Stimulated activated naive CD8-positive, alpha-beta T cell treated with anti-CD3 and anti-CD28 coated beads, Interleukin-15, Interleukin-2, amounts not matched to agents 100 ng/mL and 50 ng/mL, for 24 hours (primary cell): Measurements from ENCODE around the gene RHOT1.

ENCODE experiments used
- H3K27ac Mint-ChIP-seq: one replicate; pipeline ENCODE4 v1.8.0; 2021; ENCODE audit warnings: mild to moderate bottlenecking, mixed read lengths
- H3K27me3 Mint-ChIP-seq: one replicate; pipeline ENCODE4 v1.8.0; 2021; ENCODE audit warnings: mixed read lengths
- H3K36me3 Mint-ChIP-seq: one replicate; pipeline ENCODE4 v1.8.0; 2021; ENCODE audit warnings: low read depth, mixed read lengths
- H3K4me1 Mint-ChIP-seq: one replicate; pipeline ENCODE4 v1.8.0; 2021; ENCODE audit warnings: low read depth, mixed read lengths
- H3K4me3 Mint-ChIP-seq: one replicate; pipeline ENCODE4 v1.8.0; 2021; ENCODE audit warnings: mild to moderate bottlenecking, mixed read lengths
- H3K9me3 Mint-ChIP-seq: one replicate; pipeline ENCODE4 v1.8.0; 2021; ENCODE audit warnings: mixed read lengths

Gene RHOT1

DNA sequence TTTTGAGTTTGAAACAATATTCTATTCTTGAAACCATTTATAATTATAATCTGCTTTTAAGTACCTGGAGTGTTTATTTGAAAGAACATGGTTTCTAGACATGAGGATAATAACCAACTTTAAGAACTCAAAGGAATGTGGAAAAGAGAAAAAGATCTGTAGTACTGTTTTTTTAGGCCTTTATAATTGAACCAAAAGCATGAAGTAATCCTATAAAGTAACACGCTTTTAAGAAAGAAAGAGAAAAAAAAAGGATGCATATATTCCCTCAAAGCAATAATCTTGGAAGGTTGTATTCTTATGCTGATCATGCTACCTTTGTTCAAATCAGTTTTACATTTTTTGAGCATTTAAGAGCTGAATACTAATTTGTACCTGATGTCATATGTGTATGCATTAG, 69.4 kb downstream of the RHOT1 start:
- peaks cover 56% of the 10 kb centered on the region for H3K36me3 Mint-ChIP-seq
- no peaks in the 10 kb centered on the region for H3K27me3 Mint-ChIP-seq
- H3K27ac Mint-ChIP-seq = no peak overlapping the region
- no peak overlapping the region for H3K4me3 Mint-ChIP-seq
- H3K4me1 Mint-ChIP-seq = peaks cover 7% of the 10 kb centered on the region
- H3K9me3 Mint-ChIP-seq = no peaks in the 10 kb centered on the region

- Mint-ChIP-seq H3K27ac (no peak overlapping the region), H3K9me3 (no peaks in the 10 kb centered on the region), H3K36me3 (peaks cover 27% of the 10 kb centered on the region), H3K4me1 (peaks cover 28% of the 10 kb centered on the region), H3K4me3 (no peak overlapping the region), H3K27me3 (no peaks in the 10 kb centered on the region)
Measured at GRCh38 chr17:32215696-32216095, 73.4 kb downstream of the RHOT1 start.

GRCh38 chr17:32222621-32223020, 80.3 kb downstream of the RHOT1 start:
- H3K36me3 Mint-ChIP-seq = peaks cover 20% of the 10 kb centered on the region
- H3K4me1 Mint-ChIP-seq = peaks cover 52% of the 10 kb centered on the region
- no peaks in the 10 kb centered on the region for H3K27me3 Mint-ChIP-seq
- H3K27ac Mint-ChIP-seq = no peak overlapping the region
- no peak overlapping the region for H3K4me3 Mint-ChIP-seq
- H3K9me3 Mint-ChIP-seq = no peaks in the 10 kb centered on the region

- peaks cover 20% of the 10 kb centered on the region for H3K36me3 Mint-ChIP-seq
- peaks cover 48% of the 10 kb centered on the region for H3K4me1 Mint-ChIP-seq
- no peaks in the 10 kb centered on the region for H3K27me3 Mint-ChIP-seq
- H3K9me3 Mint-ChIP-seq = no peaks in the 10 kb centered on the region
- H3K27ac Mint-ChIP-seq = peak overlapping the region; percentile 58
- H3K4me3 Mint-ChIP-seq = peak overlapping the region; percentile 17
Measured at GRCh38 chr17:32223703-32224102, 81.4 kb downstream of the RHOT1 start.

DNA sequence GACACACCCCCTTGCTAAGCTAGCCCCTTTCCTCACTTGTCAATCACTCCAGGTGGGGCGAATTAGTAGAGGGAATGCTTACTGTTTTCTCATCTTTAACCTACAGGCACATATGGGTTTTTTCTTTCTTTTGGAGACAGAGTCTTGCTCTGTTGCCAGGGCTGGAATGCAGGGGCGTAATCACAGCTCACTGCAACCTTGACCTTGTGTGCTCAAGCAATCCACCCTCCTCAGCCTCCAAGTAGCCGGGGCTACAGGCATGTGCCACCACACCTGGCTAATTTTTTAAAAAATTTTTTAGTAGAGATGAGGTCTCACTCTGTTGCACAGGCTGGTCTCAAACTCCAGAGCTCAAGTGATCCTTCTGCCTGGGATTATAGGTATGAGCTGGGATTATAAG, 84.6 kb downstream of the RHOT1 start:
- peaks cover 21% of the 10 kb centered on the region for H3K4me1 Mint-ChIP-seq
- peaks cover 20% of the 10 kb centered on the region for H3K36me3 Mint-ChIP-seq
- H3K27ac Mint-ChIP-seq = no peak overlapping the region
- no peaks in the 10 kb centered on the region for H3K27me3 Mint-ChIP-seq
- no peaks in the 10 kb centered on the region for H3K9me3 Mint-ChIP-seq
- H3K4me3 Mint-ChIP-seq = no peak overlapping the region

DNA sequence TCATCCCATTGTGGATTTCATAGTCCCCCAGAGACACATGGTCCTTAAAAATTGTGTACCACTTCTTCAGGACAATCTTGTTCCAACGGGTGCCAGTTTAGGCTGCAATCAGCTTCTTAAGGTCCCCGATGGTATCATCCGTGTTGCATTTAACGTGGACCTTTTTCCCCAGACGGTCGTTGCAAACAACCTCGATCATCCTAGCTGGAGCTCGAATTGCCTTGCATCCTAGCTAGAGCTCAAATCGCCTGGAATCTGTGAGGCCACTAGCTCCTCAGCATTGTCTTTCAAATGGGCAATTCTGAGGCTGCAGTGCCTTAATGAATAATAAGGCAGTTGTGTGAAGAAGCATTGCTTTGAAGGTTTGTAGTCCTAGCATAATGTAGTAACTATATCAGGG, 85.6 kb downstream of the RHOT1 start:
- Mint-ChIP-seq H3K27me3 (no peaks in the 10 kb centered on the region), H3K9me3 (no peaks in the 10 kb centered on the region), H3K36me3 (peaks cover 13% of the 10 kb centered on the region), H3K27ac (no peak overlapping the region), H3K4me3 (no peak overlapping the region), H3K4me1 (peaks cover 19% of the 10 kb centered on the region)

GRCh38 chr17:32235588-32235987, 93.3 kb downstream of the RHOT1 start:
- Mint-ChIP-seq H3K36me3 (no peaks in the 10 kb centered on the region), H3K4me1 (peaks cover 6% of the 10 kb centered on the region), H3K27ac (no peak overlapping the region)

DNA sequence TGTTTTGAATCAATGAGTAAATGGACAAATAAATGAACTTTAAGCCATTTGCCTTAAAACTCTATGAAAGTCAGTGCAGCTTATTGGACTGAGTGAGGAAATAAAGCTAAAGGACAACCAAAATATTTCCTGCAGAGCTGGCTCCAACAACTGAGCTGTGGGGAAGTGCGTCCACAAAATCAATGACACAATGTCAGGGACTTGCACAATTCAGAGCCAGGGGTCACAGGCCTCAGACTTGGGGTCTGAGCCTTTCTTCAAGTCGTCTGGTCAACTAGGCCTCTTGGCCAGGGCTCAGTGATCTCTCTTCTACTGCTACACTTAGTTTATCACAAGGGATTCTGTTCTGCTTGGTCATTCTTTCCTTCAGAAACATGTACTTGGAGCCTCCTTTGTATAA, 97.2 kb downstream of the RHOT1 start:
- H3K27ac Mint-ChIP-seq = no peak overlapping the region
- no peak overlapping the region for H3K4me3 Mint-ChIP-seq
- no peaks in the 10 kb centered on the region for H3K27me3 Mint-ChIP-seq
- H3K4me1 Mint-ChIP-seq = no peaks in the 10 kb centered on the region
- H3K9me3 Mint-ChIP-seq = no peaks in the 10 kb centered on the region
- H3K36me3 Mint-ChIP-seq = no peaks in the 10 kb centered on the region

More at GRCh38 chr17:32235588-32235987, 93.3 kb downstream of the RHOT1 start:
- H3K27me3 Mint-ChIP-seq = no peaks in the 10 kb centered on the region
- H3K9me3 Mint-ChIP-seq = no peaks in the 10 kb centered on the region
- no peak overlapping the region for H3K4me3 Mint-ChIP-seq

DNA sequence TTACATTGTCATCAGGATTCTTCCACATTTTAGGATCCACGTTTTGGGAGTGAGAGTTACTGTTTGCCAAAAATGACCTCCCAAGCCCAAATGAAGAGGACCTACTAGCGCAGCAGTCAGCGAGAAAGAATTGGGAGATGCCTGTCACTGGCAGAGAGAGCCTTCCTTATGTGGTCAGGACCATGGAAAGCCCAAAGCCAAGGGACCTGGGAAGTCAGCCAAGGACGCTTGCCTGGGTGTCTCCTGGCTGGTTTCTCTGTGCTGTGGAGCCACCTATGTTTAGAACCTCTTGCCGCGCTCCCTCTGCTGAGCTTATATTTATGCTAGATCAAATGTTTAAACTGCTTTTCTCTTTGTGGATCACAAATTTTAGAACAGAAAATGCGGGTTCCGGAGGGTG, 98.4 kb downstream of the RHOT1 start:
- Mint-ChIP-seq H3K9me3 (no peaks in the 10 kb centered on the region), H3K27ac (no peak overlapping the region), H3K27me3 (no peaks in the 10 kb centered on the region), H3K4me1 (no peaks in the 10 kb centered on the region), H3K4me3 (no peak overlapping the region), H3K36me3 (no peaks in the 10 kb centered on the region)

DNA sequence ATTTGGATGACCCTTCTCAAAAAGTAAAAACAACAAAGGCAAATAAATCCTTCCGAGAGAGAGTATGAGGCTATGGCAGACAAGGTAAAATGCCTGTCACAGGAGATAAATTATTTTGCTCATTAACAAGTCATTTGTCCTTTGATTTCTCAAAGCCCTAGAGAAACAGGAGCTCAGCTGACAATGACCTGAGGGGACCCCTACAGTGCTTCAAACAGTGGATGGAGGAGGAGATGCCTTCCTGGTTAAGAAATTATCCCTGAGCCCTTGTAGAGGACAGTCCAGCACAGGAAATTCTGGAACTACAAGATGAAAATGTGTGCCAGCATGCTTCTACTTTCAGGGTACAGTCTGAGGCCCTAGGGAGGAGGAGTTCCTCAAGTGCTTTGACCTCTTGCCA, 99.3 kb downstream of the RHOT1 start:
- Mint-ChIP-seq H3K27ac (no peak overlapping the region), H3K36me3 (no peaks in the 10 kb centered on the region), H3K4me3 (no peak overlapping the region), H3K9me3 (no peaks in the 10 kb centered on the region), H3K27me3 (no peaks in the 10 kb centered on the region), H3K4me1 (no peaks in the 10 kb centered on the region)

GRCh38 chr17:32249475-32249874, 107.2 kb downstream of the RHOT1 start:
- Mint-ChIP-seq H3K9me3 (no peaks in the 10 kb centered on the region), H3K27me3 (peaks cover 9% of the 10 kb centered on the region), H3K4me1 (no peaks in the 10 kb centered on the region), H3K4me3 (no peak overlapping the region), H3K36me3 (no peaks in the 10 kb centered on the region), H3K27ac (no peak overlapping the region)

DNA sequence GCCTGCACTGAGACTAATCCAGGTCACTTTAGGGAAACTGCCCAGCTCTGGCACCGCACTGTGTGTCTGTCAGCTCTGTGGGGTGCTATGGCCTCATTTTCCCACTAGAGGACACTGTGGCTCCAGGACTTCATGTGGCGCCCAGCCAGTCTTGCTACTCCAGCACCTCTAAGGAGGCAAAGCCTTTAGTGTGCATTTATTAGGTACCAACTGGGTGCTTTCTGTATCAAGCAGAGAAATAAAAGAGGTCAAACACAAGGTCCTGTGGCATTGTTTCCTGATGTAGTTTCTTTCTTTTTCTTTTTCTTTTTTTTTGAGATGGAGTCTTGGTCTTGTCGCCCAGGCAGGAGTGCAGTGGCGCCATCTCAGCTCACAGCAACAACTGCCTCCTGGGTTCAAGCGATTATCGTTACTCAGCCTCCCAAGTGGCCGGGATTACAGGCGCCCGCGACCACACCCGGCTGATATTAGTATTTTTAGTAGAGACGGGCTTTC, 110.9 kb downstream of the RHOT1 start:
- H3K9me3 Mint-ChIP-seq = no peaks in the 10 kb centered on the region
- H3K36me3 Mint-ChIP-seq = no peaks in the 10 kb centered on the region
- no peak overlapping the region for H3K27ac Mint-ChIP-seq
- peaks cover 9% of the 10 kb centered on the region for H3K27me3 Mint-ChIP-seq
- no peak overlapping the region for H3K4me3 Mint-ChIP-seq
- no peaks in the 10 kb centered on the region for H3K4me1 Mint-ChIP-seq

- peaks cover 32% of the 10 kb centered on the region for H3K27me3 Mint-ChIP-seq
Measured at GRCh38 chr17:32256012-32256700, 113.9 kb downstream of the RHOT1 start.

GRCh38 chr17:32256701-32257019, 114.4 kb downstream of the RHOT1 start:
- Mint-ChIP-seq H3K27ac (no peak overlapping the region), H3K4me1 (no peaks in the 10 kb centered on the region), H3K27me3 (peaks cover 35% of the 10 kb centered on the region), H3K9me3 (no peaks in the 10 kb centered on the region), H3K4me3 (no peak overlapping the region), H3K36me3 (no peaks in the 10 kb centered on the region)

More at GRCh38 chr17:32256012-32256700, 113.9 kb downstream of the RHOT1 start:
- no peak overlapping the region for H3K27ac Mint-ChIP-seq
- H3K4me1 Mint-ChIP-seq = no peaks in the 10 kb centered on the region
- H3K4me3 Mint-ChIP-seq = no peak overlapping the region
- no peaks in the 10 kb centered on the region for H3K9me3 Mint-ChIP-seq
- no peaks in the 10 kb centered on the region for H3K36me3 Mint-ChIP-seq

DNA sequence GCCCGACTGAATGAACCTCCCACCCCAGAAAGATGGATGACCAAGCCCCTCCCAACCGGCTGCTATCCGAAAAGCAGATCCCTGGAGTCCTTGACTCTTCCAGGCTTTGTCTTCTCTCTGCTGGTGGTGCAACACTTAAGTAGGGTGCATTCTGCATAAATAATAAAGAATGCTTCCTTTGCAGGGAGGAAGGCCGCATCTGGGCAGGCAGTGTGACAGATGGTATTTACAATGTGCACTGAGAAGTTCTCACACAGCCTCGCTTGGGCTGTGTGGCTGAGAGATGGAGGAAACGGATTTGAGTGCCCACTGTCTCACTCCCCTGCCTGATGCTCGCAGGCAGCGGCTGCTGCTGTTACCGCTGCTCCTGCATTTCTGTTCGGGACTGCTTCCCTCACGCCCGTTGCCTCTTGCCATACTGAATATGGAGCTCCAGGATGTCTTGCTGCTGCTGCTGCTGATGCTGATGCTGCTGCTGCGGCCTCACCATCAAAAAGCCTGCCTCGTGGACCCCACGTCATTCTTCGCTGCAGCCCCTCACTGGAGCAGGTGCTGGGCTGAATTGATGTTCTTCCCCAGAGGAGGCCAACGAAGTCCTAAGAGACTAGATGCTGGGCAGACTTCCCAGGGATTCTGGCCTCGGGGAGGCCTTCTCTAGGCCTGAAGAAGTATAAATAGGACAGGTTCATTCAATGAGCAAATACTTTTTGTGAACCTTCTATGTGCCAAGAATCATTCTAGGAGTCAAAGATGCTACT, 116.3 kb downstream of the RHOT1 start:
- no peaks in the 10 kb centered on the region for H3K9me3 Mint-ChIP-seq

More for the DNA sequence above, 116.3 kb downstream of the RHOT1 start:
- H3K4me3 Mint-ChIP-seq = no peak overlapping the region
- H3K27ac Mint-ChIP-seq = no peak overlapping the region
- H3K27me3 Mint-ChIP-seq = peaks cover 41% of the 10 kb centered on the region
- H3K4me1 Mint-ChIP-seq = no peaks in the 10 kb centered on the region
- H3K36me3 Mint-ChIP-seq = no peaks in the 10 kb centered on the region
